Activated naive CD4-positive, alpha-beta T cell treated with anti-CD3 and anti-CD28 coated beads, Interleukin-2, amount 10 ng/mL, durations not matched to agents 7 days and 5 days (primary cell): ENCODE measurements around the gene HNRNPM.

ENCODE experiments used
- CTCF ChIA-PET: fragments of 350-600 bp; sonication (Branson Sonifier 250); formaldehyde crosslinking; loops from one replicate; lab custom pipeline; 2021; ENCODE audit warnings: antibody characterized with exemption; lab: Charles Lee
- DNase-seq: peaks from one replicate; pipeline ENCODE4 v3.0.0-alpha.2; 2020
- H3K27ac Mint-ChIP-seq: one replicate; pipeline ENCODE4 v1.8.0; 2021; ENCODE audit warnings: mild to moderate bottlenecking, moderate library complexity, mixed read lengths
- H3K27me3 Mint-ChIP-seq: one replicate; pipeline ENCODE4 v1.8.0; 2021; ENCODE audit warnings: mild to moderate bottlenecking, mixed read lengths
- H3K36me3 Mint-ChIP-seq: one replicate; pipeline ENCODE4 v1.8.0; 2021; ENCODE audit warnings: mixed read lengths
- H3K4me1 Mint-ChIP-seq: one replicate; pipeline ENCODE4 v1.8.0; 2021; ENCODE audit warnings: mixed read lengths
- H3K4me3 Mint-ChIP-seq: one replicate; pipeline ENCODE4 v1.8.0; 2021; ENCODE audit warnings: mild to moderate bottlenecking, moderate library complexity, mixed read lengths
- H3K9me3 Mint-ChIP-seq: one replicate; pipeline ENCODE4 v1.8.0; 2021; ENCODE audit warnings: mixed read lengths

Gene HNRNPM

GRCh38 chr19:8476524-8476923 is 31.7 kb downstream of the HNRNPM start:
- H3K4me1 Mint-ChIP-seq, result peaks cover 64% of the 10 kb centered on the region

GRCh38 chr19:8477889-8478288 is 33.1 kb downstream of the HNRNPM start:
- Mint-ChIP-seq H3K27me3 (no peaks in the 10 kb centered on the region), H3K4me3 (no peak overlapping the region), H3K27ac (peak overlapping the region; percentile 55), H3K9me3 (no peaks in the 10 kb centered on the region), H3K36me3 (peaks cover 50% of the 10 kb centered on the region), H3K4me1 (peaks cover 65% of the 10 kb centered on the region)
- DNase-seq, result no peak
- CTCF ChIA-PET, result interaction anchor here (0.8 to 1.5 kb wide), 2 partner anchors 102 to 103 kb away, joined by 3 to 5 read pairs; no protein-coding TSS in a partner anchor

More at GRCh38 chr19:8476524-8476923, 31.7 kb downstream of the HNRNPM start:
- Mint-ChIP-seq H3K4me3 (no peak overlapping the region), H3K27ac (peak overlapping the region; percentile 81), H3K27me3 (no peaks in the 10 kb centered on the region), H3K36me3 (peaks cover 49% of the 10 kb centered on the region), H3K9me3 (no peaks in the 10 kb centered on the region)
- no peak for DNase-seq
- CTCF ChIA-PET, result no interaction called here

DNA sequence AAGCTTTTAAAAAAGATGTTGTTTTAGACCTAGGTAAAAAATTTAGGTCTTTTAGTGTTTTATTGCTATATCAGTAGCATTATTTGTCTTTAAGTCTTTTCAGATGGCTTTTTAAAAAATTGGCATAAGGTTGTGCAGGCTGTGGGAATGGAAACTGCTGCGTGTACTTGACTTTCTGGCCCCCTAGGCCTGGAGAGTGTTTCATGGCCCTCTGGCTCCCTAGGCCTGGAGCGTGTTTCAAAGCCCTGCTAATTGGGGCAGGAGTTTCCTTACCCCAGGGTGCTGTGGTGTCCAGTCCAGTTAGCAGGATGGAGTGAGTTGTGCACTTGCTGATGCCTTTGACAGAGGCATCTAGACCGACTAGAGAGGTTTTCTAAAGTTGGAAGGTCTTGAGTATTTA is 33.8 kb downstream of the HNRNPM start:
- Mint-ChIP-seq H3K9me3 (no peaks in the 10 kb centered on the region), H3K4me1 (peaks cover 63% of the 10 kb centered on the region), H3K36me3 (peaks cover 53% of the 10 kb centered on the region), H3K4me3 (no peak overlapping the region), H3K27ac (peak overlapping the region; percentile 38), H3K27me3 (no peaks in the 10 kb centered on the region)
- CTCF ChIA-PET, result interaction anchor here (0.8 to 1.5 kb wide), 3 partner anchors 101 to 125 kb away, joined by 3 to 5 read pairs (median 5); no protein-coding TSS in a partner anchor
- no peak for DNase-seq

GRCh38 chr19:8481201-8481600 is 36.4 kb downstream of the HNRNPM start:
- peaks cover 64% of the 10 kb centered on the region for H3K4me1 Mint-ChIP-seq
- H3K36me3 Mint-ChIP-seq, result peaks cover 45% of the 10 kb centered on the region
- H3K27me3 Mint-ChIP-seq, result no peaks in the 10 kb centered on the region
- CTCF ChIA-PET, result no interaction called here
- H3K27ac Mint-ChIP-seq, result peak overlapping the region; percentile 84
- no peak overlapping the region for H3K4me3 Mint-ChIP-seq
- H3K9me3 Mint-ChIP-seq, result no peaks in the 10 kb centered on the region
- DNase-seq, result no peak

GRCh38 chr19:8481616-8482015 is 36.8 kb downstream of the HNRNPM start:
- no peaks in the 10 kb centered on the region for H3K9me3 Mint-ChIP-seq
- no peak overlapping the region for H3K4me3 Mint-ChIP-seq
- CTCF ChIA-PET, result interaction anchor here (0.7 to 1.6 kb wide), 3 partner anchors 68 to 128 kb away, joined by 3 to 4 read pairs (median 3); partner anchors contain the start of gene MARCHF2
- H3K36me3 Mint-ChIP-seq, result peaks cover 46% of the 10 kb centered on the region
- no peak for DNase-seq
- H3K27ac Mint-ChIP-seq, result peak overlapping the region; percentile 84
- H3K27me3 Mint-ChIP-seq, result no peaks in the 10 kb centered on the region
- H3K4me1 Mint-ChIP-seq, result peaks cover 66% of the 10 kb centered on the region

- Mint-ChIP-seq H3K27ac (no peak overlapping the region), H3K4me1 (peaks cover 68% of the 10 kb centered on the region), H3K9me3 (no peaks in the 10 kb centered on the region), H3K27me3 (no peaks in the 10 kb centered on the region), H3K4me3 (no peak overlapping the region), H3K36me3 (peaks cover 55% of the 10 kb centered on the region)
- CTCF ChIA-PET, result interaction anchor here (1.6 kb wide), 1 partner anchor 129 kb away, joined by 4 read pairs; no protein-coding TSS in a partner anchor
- no peak for DNase-seq
Observed at GRCh38 chr19:8482696-8483095, 37.9 kb downstream of the HNRNPM start.

DNA sequence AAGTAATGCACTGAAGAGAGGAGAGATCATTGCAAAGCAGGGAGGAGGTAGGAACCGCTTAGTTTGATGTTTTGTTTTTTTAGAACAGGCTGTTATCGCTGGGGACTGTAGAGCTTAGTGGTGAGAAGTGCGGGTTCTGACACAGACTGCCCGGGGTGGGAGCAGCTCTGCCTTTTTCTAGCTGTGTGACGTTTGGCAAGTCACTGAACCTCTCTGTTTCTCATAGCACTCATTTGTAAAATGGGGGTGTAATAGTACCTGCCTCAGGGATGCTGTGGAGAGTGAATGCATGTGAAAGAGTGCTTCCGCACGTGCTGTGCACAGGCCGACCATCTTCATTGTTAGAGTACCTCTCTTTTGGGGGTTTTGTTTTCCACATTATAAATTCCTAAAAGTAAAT is 38.4 kb downstream of the HNRNPM start:
- CTCF ChIA-PET, result interaction anchor here (1.6 kb wide), 1 partner anchor 130 kb away, joined by 4 read pairs; no protein-coding TSS in a partner anchor
- Mint-ChIP-seq H3K4me3 (no peak overlapping the region), H3K9me3 (no peaks in the 10 kb centered on the region), H3K36me3 (peaks cover 56% of the 10 kb centered on the region), H3K27me3 (no peaks in the 10 kb centered on the region), H3K27ac (no peak overlapping the region), H3K4me1 (peaks cover 68% of the 10 kb centered on the region)
- no peak for DNase-seq

GRCh38 chr19:8484331-8484894 is 39.6 kb downstream of the HNRNPM start:
- no peak for DNase-seq
- H3K27me3 Mint-ChIP-seq, result no peaks in the 10 kb centered on the region
- no peak overlapping the region for H3K27ac Mint-ChIP-seq
- H3K4me3 Mint-ChIP-seq, result no peak overlapping the region
- H3K9me3 Mint-ChIP-seq, result no peaks in the 10 kb centered on the region
- CTCF ChIA-PET, result no interaction called here
- H3K36me3 Mint-ChIP-seq, result peaks cover 58% of the 10 kb centered on the region
- H3K4me1 Mint-ChIP-seq, result peaks cover 63% of the 10 kb centered on the region

DNA sequence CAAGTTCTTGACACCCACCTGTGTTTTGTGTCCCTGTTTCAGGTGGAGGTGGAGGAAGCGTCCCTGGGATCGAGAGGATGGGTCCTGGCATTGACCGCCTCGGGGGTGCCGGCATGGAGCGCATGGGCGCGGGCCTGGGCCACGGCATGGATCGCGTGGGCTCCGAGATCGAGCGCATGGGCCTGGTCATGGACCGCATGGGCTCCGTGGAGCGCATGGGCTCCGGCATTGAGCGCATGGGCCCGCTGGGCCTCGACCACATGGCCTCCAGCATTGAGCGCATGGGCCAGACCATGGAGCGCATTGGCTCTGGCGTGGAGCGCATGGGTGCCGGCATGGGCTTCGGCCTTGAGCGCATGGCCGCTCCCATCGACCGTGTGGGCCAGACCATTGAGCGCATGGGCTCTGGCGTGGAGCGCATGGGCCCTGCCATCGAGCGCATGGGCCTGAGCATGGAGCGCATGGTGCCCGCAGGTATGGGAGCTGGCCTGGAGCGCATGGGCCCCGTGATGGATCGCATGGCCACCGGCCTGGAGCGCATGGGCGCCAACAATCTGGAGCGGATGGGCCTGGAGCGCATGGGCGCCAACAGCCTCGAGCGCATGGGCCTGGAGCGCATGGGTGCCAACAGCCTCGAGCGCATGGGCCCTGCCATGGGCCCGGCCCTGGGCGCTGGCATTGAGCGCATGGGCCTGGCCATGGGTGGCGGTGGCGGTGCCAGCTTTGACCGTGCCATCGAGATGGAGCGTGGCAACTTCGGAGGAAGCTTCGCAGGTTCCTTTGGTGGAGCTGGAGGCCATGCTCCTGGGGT is 41.0 kb downstream of the HNRNPM start:
- peak overlapping the region; percentile 85 for H3K27ac Mint-ChIP-seq
- H3K27me3 Mint-ChIP-seq, result no peaks in the 10 kb centered on the region
- H3K4me3 Mint-ChIP-seq, result no peak overlapping the region
- peaks cover 57% of the 10 kb centered on the region for H3K4me1 Mint-ChIP-seq
- no peak for DNase-seq
- CTCF ChIA-PET, result interaction anchor here (2.8 kb wide), 1 partner anchor 93 kb away, joined by 50 read pairs; the partner anchor contains the start of gene MYO1F
- H3K9me3 Mint-ChIP-seq, result no peaks in the 10 kb centered on the region
- H3K36me3 Mint-ChIP-seq, result peaks cover 60% of the 10 kb centered on the region

GRCh38 chr19:8486661-8487136 is 41.9 kb downstream of the HNRNPM start:
- H3K27ac Mint-ChIP-seq, result peak overlapping the region; percentile 85
- H3K9me3 Mint-ChIP-seq, result no peaks in the 10 kb centered on the region
- no peak for DNase-seq
- CTCF ChIA-PET, result interaction anchor here (1.1 to 2.8 kb wide), 6 partner anchors 19 to 96 kb away, joined by 3 to 50 read pairs (median 6); partner anchors contain the start of genes MYO1F and ZNF414
- H3K36me3 Mint-ChIP-seq, result peaks cover 55% of the 10 kb centered on the region
- H3K4me3 Mint-ChIP-seq, result no peak overlapping the region
- no peaks in the 10 kb centered on the region for H3K27me3 Mint-ChIP-seq
- H3K4me1 Mint-ChIP-seq, result peaks cover 48% of the 10 kb centered on the region

GRCh38 chr19:8487137-8487851 is 42.5 kb downstream of the HNRNPM start:
- H3K4me3 Mint-ChIP-seq, result no peak overlapping the region
- H3K36me3 Mint-ChIP-seq, result peaks cover 53% of the 10 kb centered on the region
- DNase-seq, result peak; percentile 77
- no peaks in the 10 kb centered on the region for H3K9me3 Mint-ChIP-seq
- H3K27ac Mint-ChIP-seq, result peak overlapping the region; percentile 85
- CTCF ChIA-PET, result interaction anchor here (0.7 to 2.8 kb wide), 8 partner anchors 10 to 95 kb away, joined by 3 to 50 read pairs (median 4); partner anchors contain the start of genes MYO1F and ZNF414
- no peaks in the 10 kb centered on the region for H3K27me3 Mint-ChIP-seq
- peaks cover 45% of the 10 kb centered on the region for H3K4me1 Mint-ChIP-seq

DNA sequence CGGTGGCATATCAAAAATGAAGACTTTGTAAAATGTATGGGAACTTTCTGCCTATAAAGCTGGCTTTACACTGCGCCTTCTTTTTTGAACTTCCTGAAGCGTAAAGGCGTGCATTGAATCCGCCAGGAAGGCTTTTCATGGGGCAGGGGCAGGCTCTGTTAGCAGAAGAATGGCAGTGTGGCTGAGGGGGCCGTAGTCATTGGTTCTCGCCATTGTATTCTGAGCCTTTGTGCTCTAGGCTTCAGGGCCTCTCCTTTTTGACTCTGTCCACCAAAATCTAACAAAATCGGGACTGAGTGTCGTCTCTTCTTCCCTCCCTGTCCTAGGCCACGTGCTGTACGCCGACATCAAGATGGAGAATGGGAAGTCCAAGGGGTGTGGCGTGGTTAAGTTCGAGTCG is 43.6 kb downstream of the HNRNPM start:
- Mint-ChIP-seq H3K36me3 (peaks cover 44% of the 10 kb centered on the region), H3K4me3 (no peak overlapping the region)
- CTCF ChIA-PET, result interaction anchor here (2.8 kb wide), 2 partner anchors 17 to 90 kb away, joined by 8 to 50 read pairs; partner anchors contain the start of gene MYO1F

DNA sequence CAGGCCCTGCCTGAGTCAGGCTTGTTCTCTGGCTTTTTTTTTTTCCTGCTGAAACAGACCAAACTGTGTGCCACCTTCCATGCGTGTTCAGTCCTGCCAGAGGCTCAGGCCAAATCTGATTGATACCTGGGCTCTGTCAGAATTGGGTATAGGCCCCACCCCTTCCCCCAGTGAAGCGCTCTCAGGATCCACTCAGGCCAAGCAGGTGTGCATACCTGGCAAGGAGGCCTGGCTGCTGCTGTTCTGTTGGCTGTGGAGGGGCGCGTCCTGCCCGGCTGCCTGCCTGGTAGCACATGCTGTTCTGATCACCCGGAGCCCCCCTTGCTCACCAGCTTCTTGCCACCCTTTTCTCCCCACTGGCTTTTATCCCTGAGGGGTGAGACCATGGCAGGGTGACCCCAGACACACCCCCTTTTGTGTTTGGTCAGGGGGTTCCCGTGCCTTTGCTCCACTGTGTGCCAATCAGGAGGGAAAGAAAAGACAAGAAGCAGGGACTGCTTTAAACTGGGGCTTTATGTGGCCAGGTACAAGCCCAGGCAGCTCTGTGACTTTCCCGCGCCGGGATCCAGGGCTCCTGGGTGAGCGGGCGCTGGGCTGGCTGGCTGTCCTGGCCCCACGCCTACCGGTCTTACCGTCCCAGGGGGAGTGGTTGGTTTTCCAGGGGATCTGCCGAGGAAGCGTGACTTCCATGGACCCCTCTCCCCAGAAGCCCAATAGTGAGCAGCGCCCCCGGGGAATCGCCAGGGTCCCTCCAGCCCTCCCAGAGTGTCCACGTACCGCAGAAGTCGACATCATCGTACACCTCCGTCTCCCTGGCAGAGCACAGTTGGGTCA is 45.0 kb downstream of the HNRNPM start:
- H3K4me3 Mint-ChIP-seq, result no peak overlapping the region
- CTCF ChIA-PET, result no interaction called here
- peaks cover 37% of the 10 kb centered on the region for H3K36me3 Mint-ChIP-seq

More for the DNA sequence above, 43.6 kb downstream of the HNRNPM start:
- Mint-ChIP-seq H3K4me1 (peaks cover 43% of the 10 kb centered on the region), H3K27ac (peak overlapping the region; percentile 85), H3K9me3 (no peaks in the 10 kb centered on the region), H3K27me3 (no peaks in the 10 kb centered on the region)
- DNase-seq, result no peak

More for the DNA sequence above, 45.0 kb downstream of the HNRNPM start:
- Mint-ChIP-seq H3K4me1 (peaks cover 48% of the 10 kb centered on the region), H3K9me3 (no peaks in the 10 kb centered on the region), H3K27ac (no peak overlapping the region), H3K27me3 (no peaks in the 10 kb centered on the region)
- no peak for DNase-seq
